Kidney epithelial cell (primary cell): Measurements from ENCODE around the gene STK11. TPM values are rescaled to one million over a fixed set of nuclear protein-coding genes. Genes with fewer than 3 reads are reported as not detected.
A peak's percentile ranks its signal among the peaks of the same experiment; 100 is the strongest.

Experiments
- DNase-seq: peaks from one replicate; pipeline ENCODE4 v3.0.0-alpha.2; 2010; ENCODE audit warnings: low read depth
- H3K27me3 ChIP-seq: 2 replicates; pipeline ENCODE4 v1.6.0; 2011; ENCODE audit warnings: low read length; ENCODE audit not compliant: control insufficient read depth, insufficient read depth
- H3K36me3 ChIP-seq: 2 replicates; pipeline ENCODE4 v1.5.1; 2011; ENCODE audit warnings: low read length; ENCODE audit not compliant: control insufficient read depth, insufficient read depth
- H3K4me3 ChIP-seq: 2 replicates; pipeline ENCODE4 v1.5.1; 2011; ENCODE audit warnings: low read depth, mild to moderate bottlenecking, control low read depth, low read length
- total RNA-seq: library from RNA; depleted of rRNA; stranded (reverse); fragments of >200 nt; gene quantifications from 2 replicates; pipeline ENCODE4 v1.2.3, GENCODE V29; 2015
- TF ChIP-seq, protein P1 (sequence below): IDR thresholded peaks from 2 replicates; pipeline ENCODE4 v1.5.1; 2011; ENCODE audit warnings: mild to moderate bottlenecking, moderate library complexity, low read length, control low read depth, inconsistent platforms; ENCODE audit not compliant: insufficient read depth, poor library complexity, severe bottlenecking

Gene STK11, protein sequence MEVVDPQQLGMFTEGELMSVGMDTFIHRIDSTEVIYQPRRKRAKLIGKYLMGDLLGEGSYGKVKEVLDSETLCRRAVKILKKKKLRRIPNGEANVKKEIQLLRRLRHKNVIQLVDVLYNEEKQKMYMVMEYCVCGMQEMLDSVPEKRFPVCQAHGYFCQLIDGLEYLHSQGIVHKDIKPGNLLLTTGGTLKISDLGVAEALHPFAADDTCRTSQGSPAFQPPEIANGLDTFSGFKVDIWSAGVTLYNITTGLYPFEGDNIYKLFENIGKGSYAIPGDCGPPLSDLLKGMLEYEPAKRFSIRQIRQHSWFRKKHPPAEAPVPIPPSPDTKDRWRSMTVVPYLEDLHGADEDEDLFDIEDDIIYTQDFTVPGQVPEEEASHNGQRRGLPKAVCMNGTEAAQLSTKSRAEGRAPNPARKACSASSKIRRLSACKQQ
- total RNA-seq, result 78.3 and 86.5 TPM in 2 replicates

DNA sequence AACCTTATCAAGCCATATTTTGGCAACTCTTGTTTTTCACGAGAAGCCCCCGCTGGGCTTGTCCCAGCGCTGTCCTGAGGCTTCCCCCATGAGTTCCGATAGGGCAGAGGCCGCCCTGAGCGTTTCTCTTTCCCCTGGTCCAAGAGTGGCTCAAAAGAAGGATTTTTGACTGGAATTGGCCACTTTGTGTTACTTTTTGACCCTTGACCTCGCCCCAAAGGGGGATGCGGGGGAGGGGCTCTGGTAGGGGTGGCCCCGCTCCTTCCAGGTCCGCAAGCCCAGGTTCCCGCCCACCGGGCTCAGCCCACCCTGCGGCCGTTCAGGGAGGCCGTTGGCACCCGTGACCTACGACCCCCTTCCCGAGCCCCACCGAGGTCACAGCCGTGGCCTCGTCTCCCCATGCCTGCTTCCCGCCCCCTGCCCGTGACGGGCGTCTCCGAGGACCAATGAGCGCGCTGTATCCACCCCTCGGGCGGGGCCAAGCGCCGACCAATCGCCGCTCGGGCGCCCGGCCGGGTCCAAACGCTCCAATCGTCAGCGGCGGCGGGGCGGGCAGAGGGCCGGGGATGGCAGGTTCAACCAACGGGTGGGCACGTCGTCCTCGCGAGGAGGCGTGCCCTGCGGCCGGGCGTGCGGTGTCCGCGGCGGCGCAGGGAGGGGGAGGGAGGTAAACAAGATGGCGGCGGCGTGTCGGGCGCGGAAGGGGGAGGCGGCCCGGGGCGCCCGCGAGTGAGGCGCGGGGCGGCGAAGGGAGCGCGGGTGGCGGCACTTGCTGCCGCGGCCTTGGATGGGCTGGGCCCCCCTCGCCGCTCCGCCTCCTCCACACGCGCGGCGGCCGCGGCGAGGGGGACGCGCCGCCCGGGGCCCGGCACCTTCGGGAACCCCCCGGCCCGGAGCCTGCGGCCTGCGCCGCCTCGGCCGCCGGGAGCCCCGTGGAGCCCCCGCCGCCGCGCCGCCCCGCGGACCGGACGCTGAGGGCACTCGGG, at the start of gene STK11:
Gene STK11 (plus strand): TSS at position 665 of the 986 bp plus-strand sequence. CDS start 1,136 bp downstream, outside the sequence.
- Histone ChIP-seq H3K36me3 (no peaks in the 10 kb centered on the region), H3K27me3 (no peaks in the 10 kb centered on the region), H3K4me3 (peak within 1 kb of the TSS; percentile 75)
- peak; percentile 73 for DNase-seq
- TF ChIP-seq, protein P1, sequence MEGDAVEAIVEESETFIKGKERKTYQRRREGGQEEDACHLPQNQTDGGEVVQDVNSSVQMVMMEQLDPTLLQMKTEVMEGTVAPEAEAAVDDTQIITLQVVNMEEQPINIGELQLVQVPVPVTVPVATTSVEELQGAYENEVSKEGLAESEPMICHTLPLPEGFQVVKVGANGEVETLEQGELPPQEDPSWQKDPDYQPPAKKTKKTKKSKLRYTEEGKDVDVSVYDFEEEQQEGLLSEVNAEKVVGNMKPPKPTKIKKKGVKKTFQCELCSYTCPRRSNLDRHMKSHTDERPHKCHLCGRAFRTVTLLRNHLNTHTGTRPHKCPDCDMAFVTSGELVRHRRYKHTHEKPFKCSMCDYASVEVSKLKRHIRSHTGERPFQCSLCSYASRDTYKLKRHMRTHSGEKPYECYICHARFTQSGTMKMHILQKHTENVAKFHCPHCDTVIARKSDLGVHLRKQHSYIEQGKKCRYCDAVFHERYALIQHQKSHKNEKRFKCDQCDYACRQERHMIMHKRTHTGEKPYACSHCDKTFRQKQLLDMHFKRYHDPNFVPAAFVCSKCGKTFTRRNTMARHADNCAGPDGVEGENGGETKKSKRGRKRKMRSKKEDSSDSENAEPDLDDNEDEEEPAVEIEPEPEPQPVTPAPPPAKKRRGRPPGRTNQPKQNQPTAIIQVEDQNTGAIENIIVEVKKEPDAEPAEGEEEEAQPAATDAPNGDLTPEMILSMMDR, result no peak

DNA sequence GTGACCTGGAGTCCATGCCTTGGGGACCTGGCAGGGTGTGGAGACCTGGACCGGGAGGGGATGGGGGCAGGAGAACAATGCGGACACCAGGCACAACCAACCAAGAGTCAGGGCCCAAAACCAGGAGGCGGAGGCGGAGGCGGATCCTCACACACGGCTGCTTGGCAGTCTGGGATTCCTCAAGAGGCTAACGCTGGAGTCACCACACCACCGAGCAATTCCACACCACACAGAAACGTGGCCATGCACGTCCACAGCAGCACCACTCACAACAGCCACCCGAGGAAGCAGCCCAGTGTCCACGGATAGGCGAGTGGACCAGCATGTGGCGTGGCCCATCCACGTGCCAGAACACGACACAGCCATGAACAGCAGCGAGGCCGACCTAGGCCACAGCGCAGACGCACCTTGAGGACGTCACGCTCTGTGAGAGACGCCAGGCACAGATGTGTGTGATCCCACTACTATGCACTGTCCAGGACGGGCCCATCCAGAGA, 49.2 kb upstream of the STK11 start:
- H3K36me3 ChIP-seq, result no peaks in the 10 kb centered on the region
- H3K4me3 ChIP-seq, result no peak overlapping the region
- TF ChIP-seq, protein P1, result no peak
- no peaks in the 10 kb centered on the region for H3K27me3 ChIP-seq
- DNase-seq, result no peak

DNA sequence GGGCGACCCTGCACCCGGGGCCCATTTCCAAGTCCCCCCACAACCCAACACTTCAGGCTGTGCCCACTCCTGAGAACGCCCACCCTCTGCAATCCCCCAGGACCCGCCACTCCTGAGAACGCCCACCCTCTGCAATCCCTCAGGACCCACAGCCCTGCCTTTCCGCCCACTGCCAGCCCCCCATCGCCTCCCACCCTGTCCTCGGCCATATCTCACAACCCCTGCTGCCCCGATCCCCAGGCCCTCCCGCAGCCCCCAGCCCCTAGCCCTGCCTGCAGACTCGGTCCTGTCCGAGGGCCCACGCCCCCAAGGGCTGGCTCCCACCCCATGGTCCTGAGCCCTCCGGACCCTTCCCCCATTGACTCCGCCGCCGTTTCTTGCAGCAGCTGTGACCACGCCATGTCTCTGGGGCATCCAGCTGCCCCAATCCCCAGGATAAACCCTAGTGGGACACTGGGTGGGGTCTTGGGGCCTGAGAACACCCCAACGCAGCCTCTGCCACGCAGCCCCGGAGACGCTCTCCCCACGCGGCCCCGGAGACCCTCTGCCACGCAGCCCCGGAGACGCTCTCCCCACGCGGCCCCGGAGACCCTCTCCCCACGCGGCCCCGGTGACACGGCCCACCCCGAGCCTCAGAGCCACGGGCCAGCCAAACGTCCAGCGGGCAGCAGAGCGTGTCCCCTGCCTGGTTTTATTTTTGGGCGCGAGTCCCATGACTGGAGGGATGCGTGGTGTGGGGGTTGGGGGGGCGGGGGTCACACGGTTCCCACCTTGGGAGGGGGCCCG, 48.6 kb upstream of the STK11 start:
- no peak for DNase-seq
- H3K4me3 ChIP-seq, result no peak overlapping the region
- TF ChIP-seq, protein P1, result no peak
- H3K27me3 ChIP-seq, result no peaks in the 10 kb centered on the region
- H3K36me3 ChIP-seq, result no peaks in the 10 kb centered on the region

DNA sequence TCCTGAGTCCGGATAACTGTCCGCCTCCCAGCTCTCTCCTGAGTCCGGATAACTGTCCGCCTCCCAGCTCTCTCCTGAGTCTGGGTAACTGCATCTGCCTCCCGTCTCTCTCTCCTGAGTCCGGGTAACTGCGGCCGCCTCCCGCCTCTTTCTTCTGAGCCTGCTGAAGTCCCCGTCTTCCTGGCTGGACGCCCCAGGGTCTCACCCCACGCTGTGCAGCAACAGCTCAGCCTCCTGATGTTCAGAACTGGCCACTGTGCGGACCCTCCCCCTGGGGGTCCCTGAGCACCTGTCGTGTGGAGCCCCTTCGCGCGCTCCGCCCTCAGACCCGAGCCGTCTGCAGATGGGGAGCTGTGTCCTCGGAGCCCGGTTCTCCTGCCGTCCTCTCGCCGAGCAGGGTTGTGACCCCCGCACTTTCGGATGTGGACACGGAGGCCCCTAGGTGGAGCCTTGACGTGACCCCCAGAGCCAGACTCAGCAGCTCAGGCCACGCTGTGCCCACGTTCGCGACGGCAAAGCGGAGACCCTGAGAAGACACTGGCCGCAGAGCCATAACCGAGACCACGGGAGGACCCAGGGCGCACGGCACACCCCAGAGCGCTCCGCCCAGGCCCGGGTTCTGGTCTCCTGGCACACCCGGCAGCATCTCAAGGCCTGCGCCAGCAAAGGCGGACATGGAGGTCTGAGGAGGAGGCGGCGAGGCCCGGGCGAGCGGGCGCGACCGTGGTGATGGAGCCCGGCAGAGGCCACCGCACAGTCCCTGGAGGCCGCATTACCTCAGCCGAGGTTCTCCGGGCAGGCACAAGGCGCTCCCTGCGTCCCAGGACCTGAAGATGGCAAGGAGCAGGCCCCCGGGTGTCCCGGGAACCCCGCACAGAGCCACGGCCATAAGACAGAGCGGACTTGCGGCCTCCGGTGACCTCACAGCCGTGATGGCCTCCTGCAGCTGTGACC, 47.4 kb upstream of the STK11 start:
- TF ChIP-seq, protein P1, result no peak
- Histone ChIP-seq H3K27me3 (no peaks in the 10 kb centered on the region), H3K4me3 (no peak overlapping the region), H3K36me3 (no peaks in the 10 kb centered on the region)
- DNase-seq, result no peak
